ENCODE results near the gene RASSF4. TPM values are rescaled to one million over a fixed set of nuclear protein-coding genes. Genes with fewer than 3 reads are reported as not detected.

The RASSF4 gene
- total and polyA plus RNA-seq, 2 donors (not counting 3 experiments of a cell fraction or from before 2014, with no cell fraction given) = 7.6 to 8.2 TPM

GRCh38 chr10:44973323-44974081 is 13.9 kb downstream of the RASSF4 start:
- peaks cover 0 to 11% of the 10 kb centered on the region in 2 experiments for H3K36me3 ChIP-seq (ENCODE audit: control insufficient read depth in 2 of 2, extremely low read depth in 1 of 2, insufficient read depth in 2 of 2, low read length in 2 of 2)
- intact Hi-C loops (cut with micrococcal nuclease) (loop anchor here (10.0 kb wide), 1 partner anchor 1299 kb away; no protein-coding TSS in a partner anchor), dilution Hi-C loops (cut with MboI; ENCODE audit: extremely low pct_ligation_motif_present, low sequenced_read_pairs) (no loop called here)
- no peak overlapping the region for H3K27ac ChIP-seq (ENCODE audit: insufficient read depth, low read depth, low read length)
- no peak overlapping the region for H3K4me2 ChIP-seq (ENCODE audit: insufficient read depth, low read length)
- ChIA-PET POLR2A (interaction anchor here (1.0 kb wide), 1 partner anchor 28 kb away, joined by 3 read pairs; no protein-coding TSS in a partner anchor), CTCF (interaction anchor here (1.1 to 2.3 kb wide), 3 partner anchors 10 to 41 kb away, joined by 5 to 18 read pairs (median 9); partner anchors contain the start of gene ZNF22)
- no peaks in the 10 kb centered on the region for H3K9me3 ChIP-seq (replicated peaks; ENCODE audit: control insufficient read depth, insufficient read depth, low read length)
- H3K27me3 ChIP-seq (ENCODE audit: control insufficient read depth in 2 of 2, insufficient read depth in 2 of 2, low read length in 2 of 2) = no peaks in the 10 kb centered on the region
- no peaks in the 10 kb centered on the region for H4K20me1 ChIP-seq (replicated peaks; ENCODE audit: control insufficient read depth, extremely low read depth, insufficient read depth, low read length)
- H3K4me3 ChIP-seq (replicated peaks in 1 of 3; ENCODE audit: insufficient read depth in 1 of 3, low read depth in 1 of 3, low read length in 3 of 3) = no peak overlapping the region
- no peaks in the 10 kb centered on the region for H3K9me1 ChIP-seq (replicated peaks; ENCODE audit: control insufficient read depth, extremely low read depth, insufficient read depth, low read length)
- no peak overlapping the region for H3K9ac ChIP-seq (replicated peaks; ENCODE audit: extremely low read depth, insufficient read depth, low read length)
- DNase-seq (ENCODE audit: low read depth, low spot score) = peak; percentile 59
- H3K79me2 ChIP-seq (ENCODE audit: control insufficient read depth, insufficient read depth, low read length) = no peaks in the 10 kb centered on the region
- H2AFZ ChIP-seq (ENCODE audit: low read depth, low read length) = no peak overlapping the region
- H3K4me1 ChIP-seq (ENCODE audit: control insufficient read depth, extremely low read depth, insufficient read depth, low read length) = peaks cover 11% of the 10 kb centered on the region
- BruUV-seq (replicated peaks) = no TSS peak
- no peak for TF ChIP-seq POLR2A (IDR thresholded peaks at IDR 0.05; ENCODE audit: low read depth, low read length)
- TF ChIP-seq MYC (IDR thresholded peaks at IDR 0.05; ENCODE audit: low read depth, low read length) = no peak
- TF ChIP-seq EZH2 (IDR thresholded peaks at IDR 0.05; ENCODE audit: borderline replicate concordance, low read depth, low read length, severe bottlenecking) = no peak
- no peak for TF ChIP-seq POLR2AphosphoS5 (IDR thresholded peaks at IDR 0.05; ENCODE audit: insufficient read depth, low read depth, low read length)
- no peak for TF ChIP-seq MAX (IDR thresholded peaks at IDR 0.05; ENCODE audit: insufficient read depth, insufficient read length)
- TF ChIP-seq GATA2 (IDR thresholded peaks at IDR 0.05; ENCODE audit: insufficient read depth, insufficient read length, low read depth, low read length) = no peak
- no peak for TF ChIP-seq JUN (IDR thresholded peaks at IDR 0.05; ENCODE audit: borderline replicate concordance, insufficient read depth, insufficient read length, low read depth)
- no peak for TF ChIP-seq CTCF (IDR thresholded peaks at IDR 0.05; ENCODE audit: extremely low read depth in 1 of 2, insufficient read depth in 1 of 2, low read depth in 1 of 2, low read length in 2 of 2)
- no peak for TF ChIP-seq FOS (IDR thresholded peaks at IDR 0.05; ENCODE audit: borderline replicate concordance, insufficient read depth, low read length)
- FAIRE-seq = no peak
